Fibroblast of mammary gland (primary cell): Measurements from ENCODE around the gene CHAT.

Experiments
- DNase-seq: peaks from one replicate; pipeline ENCODE4 v3.0.0-alpha.2; 2010; ENCODE audit warnings: low read depth
- H3K4me3 ChIP-seq: 2 replicates; pipeline ENCODE4 v1.5.1; 2011; ENCODE audit warnings: low read depth, mild to moderate bottlenecking, low read length, moderate library complexity; ENCODE audit not compliant: control insufficient read depth
- TF ChIP-seq, protein P1 (sequence below): conservative IDR thresholded peaks from 2 replicates; pipeline ENCODE4 v1.5.1; 2011; ENCODE audit warnings: low read depth, low read length, inconsistent platforms; ENCODE audit not compliant: control insufficient read depth, insufficient read depth

Gene CHAT

DNA sequence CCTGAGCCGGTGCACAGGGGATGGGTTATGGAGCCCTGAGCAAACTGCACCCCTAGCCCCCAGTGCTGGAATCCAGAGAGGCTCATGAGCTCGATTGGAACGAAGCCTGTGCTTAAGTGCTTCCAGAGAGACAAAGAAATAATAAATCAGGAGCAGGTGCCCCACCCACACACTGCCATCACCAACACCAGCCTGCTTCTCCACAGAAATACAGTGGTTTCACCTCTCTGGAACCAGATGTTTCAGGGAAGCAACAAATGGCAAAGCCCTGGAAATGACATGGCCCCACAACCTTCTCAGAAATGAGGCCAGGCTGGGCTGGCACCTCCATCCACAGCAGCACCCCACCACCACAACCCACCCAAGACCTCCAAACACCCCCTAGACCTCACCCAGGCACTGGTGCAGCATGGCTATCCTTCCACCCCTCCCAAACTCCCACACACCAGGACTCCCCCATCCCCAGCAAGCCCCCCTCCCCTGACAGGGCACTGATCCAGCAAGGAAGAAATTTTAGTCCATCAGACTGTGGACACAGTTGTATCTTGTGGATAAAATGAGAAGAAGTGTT, 7.8 kb upstream of the CHAT start:
- DNase-seq, result no peak
- TF ChIP-seq, protein P1, sequence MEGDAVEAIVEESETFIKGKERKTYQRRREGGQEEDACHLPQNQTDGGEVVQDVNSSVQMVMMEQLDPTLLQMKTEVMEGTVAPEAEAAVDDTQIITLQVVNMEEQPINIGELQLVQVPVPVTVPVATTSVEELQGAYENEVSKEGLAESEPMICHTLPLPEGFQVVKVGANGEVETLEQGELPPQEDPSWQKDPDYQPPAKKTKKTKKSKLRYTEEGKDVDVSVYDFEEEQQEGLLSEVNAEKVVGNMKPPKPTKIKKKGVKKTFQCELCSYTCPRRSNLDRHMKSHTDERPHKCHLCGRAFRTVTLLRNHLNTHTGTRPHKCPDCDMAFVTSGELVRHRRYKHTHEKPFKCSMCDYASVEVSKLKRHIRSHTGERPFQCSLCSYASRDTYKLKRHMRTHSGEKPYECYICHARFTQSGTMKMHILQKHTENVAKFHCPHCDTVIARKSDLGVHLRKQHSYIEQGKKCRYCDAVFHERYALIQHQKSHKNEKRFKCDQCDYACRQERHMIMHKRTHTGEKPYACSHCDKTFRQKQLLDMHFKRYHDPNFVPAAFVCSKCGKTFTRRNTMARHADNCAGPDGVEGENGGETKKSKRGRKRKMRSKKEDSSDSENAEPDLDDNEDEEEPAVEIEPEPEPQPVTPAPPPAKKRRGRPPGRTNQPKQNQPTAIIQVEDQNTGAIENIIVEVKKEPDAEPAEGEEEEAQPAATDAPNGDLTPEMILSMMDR, result no peak
- H3K4me3 ChIP-seq, result no peak overlapping the region

- peak; percentile 51 for DNase-seq
- no peak overlapping the region for H3K4me3 ChIP-seq
- TF ChIP-seq, protein P1, result no peak
These were observed 6.8 kb upstream of the CHAT start for GRCh38 chr10:49606981-49607535.

- no peak overlapping the region for H3K4me3 ChIP-seq
- DNase-seq, result no peak
- TF ChIP-seq, protein P1, result no peak
These were observed 5.5 kb upstream of the CHAT start for GRCh38 chr10:49608166-49609005.

- DNase-seq, result no peak
- TF ChIP-seq, protein P1, result no peak
- no peak overlapping the region for H3K4me3 ChIP-seq
These were observed 4.9 kb upstream of the CHAT start for GRCh38 chr10:49609006-49609282.

DNA sequence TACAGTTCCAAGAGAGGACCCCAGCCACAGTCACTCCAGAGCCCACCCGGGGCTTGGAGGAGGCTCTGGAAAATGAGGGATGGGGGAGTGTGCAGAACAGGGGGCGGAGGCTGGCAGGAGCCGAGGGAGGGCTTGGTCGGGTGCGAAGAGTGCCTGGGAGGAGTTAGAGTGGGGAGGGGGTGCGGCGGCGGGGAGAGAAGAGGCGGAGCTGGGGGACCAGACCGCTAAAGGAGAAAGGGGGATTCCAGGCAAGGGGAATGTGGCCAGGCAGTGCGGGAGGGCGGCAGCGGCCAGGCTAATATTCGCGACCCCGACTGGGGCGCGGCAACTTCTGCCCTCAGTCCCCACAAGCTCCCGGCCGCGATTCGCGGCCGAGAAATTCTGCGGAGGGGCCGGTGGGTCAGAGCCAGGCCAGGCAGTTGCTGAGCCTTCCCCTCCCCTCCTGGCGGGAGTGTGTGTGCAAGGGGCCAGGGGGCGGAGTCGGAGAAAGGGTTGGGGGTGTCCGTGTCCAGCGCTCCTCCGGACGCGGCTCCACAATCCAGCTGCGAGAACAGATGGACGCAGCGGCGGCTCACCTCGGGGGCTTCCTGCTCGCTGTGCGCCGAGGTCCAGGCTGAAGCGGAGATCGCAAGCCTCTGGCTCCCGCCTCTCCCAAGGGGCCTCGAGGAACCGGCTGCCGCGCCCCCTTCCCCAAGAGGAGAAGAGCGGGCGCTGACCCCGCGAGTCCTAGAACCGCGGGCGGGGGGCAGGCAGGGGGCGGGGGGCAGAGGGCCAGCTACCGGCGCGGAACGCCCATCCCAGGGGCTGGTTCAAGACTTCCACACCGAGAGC, 4.3 kb upstream of the CHAT start:
- no peak overlapping the region for H3K4me3 ChIP-seq
- TF ChIP-seq, protein P1, result no peak
- no peak for DNase-seq

- DNase-seq, result no peak
- H3K4me3 ChIP-seq, result no peak within 1 kb of the TSS
- TF ChIP-seq, protein P1, result no peak
These were observed 3.8 kb upstream of the CHAT start, which contains the start of gene SLC18A3 for GRCh38 chr10:49610114-49610457. TSS of gene SLC18A3 (plus strand) at chr10:49610310. CDS start at chr10:49610741, 431 bp downstream.
